H9 (cell line): Measurements from ENCODE around the gene ARRB1. TPM values are rescaled to one million over a fixed set of nuclear protein-coding genes. Genes with fewer than 3 reads are reported as not detected.

Experiments
- DNase-seq: peaks from one replicate; pipeline ENCODE4 v3.0.0-alpha.2; 2017
- H2AFZ ChIP-seq: one replicate; pipeline ENCODE4 v1.6.1; 2013; ENCODE audit warnings: mild to moderate bottlenecking, low read length, control low read depth, moderate library complexity
- H2AK5ac ChIP-seq: 2 replicates; pipeline ENCODE4 v1.6.1; 2013; ENCODE audit warnings: low read length, control low read depth, mixed read lengths; ENCODE audit not compliant: insufficient read length
- H2BK120ac ChIP-seq: one replicate; pipeline ENCODE4 v1.6.1; 2013; ENCODE audit warnings: low read depth, mild to moderate bottlenecking, low read length, control low read depth, inconsistent platforms; ENCODE audit not compliant: poor library complexity, severe bottlenecking
- H2BK12ac ChIP-seq: 2 replicates; pipeline ENCODE4 v1.6.1; 2013; ENCODE audit warnings: low read length, control low read depth, mixed read lengths, low read depth; ENCODE audit not compliant: insufficient read length
- H2BK15ac ChIP-seq: 2 replicates; pipeline ENCODE4 v1.6.1; 2013; ENCODE audit warnings: low read depth, low read length, control low read depth
- H2BK20ac ChIP-seq: one replicate; pipeline ENCODE4 v1.6.1; 2013; ENCODE audit warnings: low read depth, mild to moderate bottlenecking, low read length, control low read depth, inconsistent platforms; ENCODE audit not compliant: poor library complexity, severe bottlenecking
- H2BK5ac ChIP-seq: 2 replicates; pipeline ENCODE4 v1.6.1; 2013; ENCODE audit warnings: low read length, control low read depth, mixed read lengths; ENCODE audit not compliant: insufficient read length
- H3K14ac ChIP-seq: 2 replicates; pipeline ENCODE4 v1.6.1; 2013; ENCODE audit warnings: low read length, control low read depth; ENCODE audit not compliant: insufficient read depth
- H3K18ac ChIP-seq: 2 replicates; pipeline ENCODE4 v1.6.1; 2013; ENCODE audit warnings: low read depth, mild to moderate bottlenecking, mixed read lengths, low read length, control low read depth; ENCODE audit not compliant: insufficient read length
- H3K23ac ChIP-seq: 2 replicates; pipeline ENCODE4 v1.6.1; 2013; ENCODE audit warnings: low read length, control low read depth, mixed read lengths, low read depth; ENCODE audit not compliant: insufficient read length
- H3K23me2 ChIP-seq: 2 replicates; pipeline ENCODE4 v1.6.1; 2013; ENCODE audit warnings: low read depth, mild to moderate bottlenecking, mixed read lengths, low read length, control low read depth; ENCODE audit not compliant: insufficient read length, poor library complexity, severe bottlenecking
- H3K27ac ChIP-seq: 2 replicates; pipeline ENCODE4 v1.5.1; 2013; ENCODE audit warnings: low read length, control low read depth, mixed read lengths, low read depth; ENCODE audit not compliant: insufficient read length
- H3K27me3 ChIP-seq: 2 replicates; pipeline ENCODE4 v1.6.1; 2013; ENCODE audit warnings: low read length, control low read depth, inconsistent platforms; ENCODE audit not compliant: insufficient read depth
- H3K4ac ChIP-seq: 2 replicates; pipeline ENCODE4 v1.6.1; 2013; ENCODE audit warnings: low read depth, mild to moderate bottlenecking, control low read depth, inconsistent platforms, low read length, moderate library complexity
- H3K4me1 ChIP-seq: 2 replicates; pipeline ENCODE4 v1.6.1; 2013; ENCODE audit warnings: low read length, control low read depth, inconsistent platforms; ENCODE audit not compliant: insufficient read depth
- H3K4me2 ChIP-seq: 2 replicates; pipeline ENCODE4 v1.6.1; 2013; ENCODE audit warnings: low read length, control low read depth, mixed read lengths; ENCODE audit not compliant: insufficient read length, insufficient read depth
- H3K56ac ChIP-seq: 2 replicates; pipeline ENCODE4 v1.6.1; 2013; ENCODE audit warnings: low read depth, mild to moderate bottlenecking, mixed read lengths, low read length, control low read depth; ENCODE audit not compliant: insufficient read length
- H3K79me1 ChIP-seq: 2 replicates; pipeline ENCODE4 v1.6.1; 2013; ENCODE audit warnings: low read depth, mild to moderate bottlenecking, moderate library complexity, low read length, control low read depth, inconsistent platforms; ENCODE audit not compliant: insufficient read depth, poor library complexity, severe bottlenecking
- H3K79me2 ChIP-seq: 2 replicates; pipeline ENCODE4 v1.6.1; 2013; ENCODE audit warnings: low read length, control low read depth, inconsistent platforms; ENCODE audit not compliant: insufficient read depth
- H3K9ac ChIP-seq: 2 replicates; pipeline ENCODE4 v1.6.1; 2013; ENCODE audit warnings: low read length, control low read depth, mixed read lengths; ENCODE audit not compliant: insufficient read length; ENCODE audit errors: extremely low read depth
- H3K9me3 ChIP-seq: one replicate; pipeline ENCODE4 v1.6.1; 2013; ENCODE audit warnings: low read depth, low read length, inconsistent platforms; ENCODE audit not compliant: control insufficient read depth
- H3T11ph ChIP-seq: one replicate; pipeline ENCODE4 v1.6.1; 2013; ENCODE audit warnings: mild to moderate bottlenecking, low read length, control low read depth, inconsistent platforms
- H4K20me1 ChIP-seq: one replicate; pipeline ENCODE4 v1.6.1; 2013; ENCODE audit not compliant: control insufficient read depth, insufficient read length, insufficient read depth
- H4K5ac ChIP-seq: 2 replicates; pipeline ENCODE4 v1.6.1; 2013; ENCODE audit warnings: low read depth, mild to moderate bottlenecking, mixed read lengths, low read length, control low read depth; ENCODE audit not compliant: insufficient read length
- H4K8ac ChIP-seq: replicated peaks from 2 replicates; pipeline ENCODE4 v1.6.1; 2013; ENCODE audit warnings: low read length, control low read depth, mixed read lengths, low read depth; ENCODE audit not compliant: insufficient read length
- H4K91ac ChIP-seq: 2 replicates; pipeline ENCODE4 v1.6.1; 2013; ENCODE audit warnings: low read depth, mild to moderate bottlenecking, moderate library complexity, mixed read lengths, low read length, control low read depth; ENCODE audit not compliant: insufficient read length
- H3K27ac Mint-ChIP-seq, 3 experiments: 2 replicates in 2 of 3; 3 replicates in 1 of 3; pipeline ENCODE4 v1.8.0; 2020 to 2021; ENCODE audit warnings: mixed read lengths in 3 of 3, mild to moderate bottlenecking in 1 of 3, moderate library complexity in 1 of 3
- H3K27me3 Mint-ChIP-seq: 2 replicates; pipeline ENCODE4 v1.8.0; 2021; ENCODE audit warnings: low read depth, mild to moderate bottlenecking, moderate library complexity, mixed read lengths
- H3K36me3 Mint-ChIP-seq, 3 experiments: 2 replicates in 2 of 3; 3 replicates in 1 of 3; pipeline ENCODE4 v1.8.0; 2020 to 2021; ENCODE audit warnings: low read depth in 3 of 3, mixed read lengths in 3 of 3; ENCODE audit not compliant: insufficient read depth in 1 of 3
- H3K4me1 Mint-ChIP-seq, 2 experiments: 2 replicates each; pipeline ENCODE4 v1.8.0; 2020; ENCODE audit warnings: mixed read lengths in 2 of 2
- H3K4me3 Mint-ChIP-seq, 2 experiments: 2 replicates in 1 of 2; 3 replicates in 1 of 2; pipeline ENCODE4 v1.8.0; 2020 to 2021; ENCODE audit warnings: mild to moderate bottlenecking in 2 of 2, mixed read lengths in 2 of 2, moderate library complexity in 1 of 2
- H3K9me3 Mint-ChIP-seq, 2 experiments: 2 replicates in 1 of 2; 3 replicates in 1 of 2; pipeline ENCODE4 v1.8.0; 2020; ENCODE audit warnings: mild to moderate bottlenecking in 2 of 2, mixed read lengths in 2 of 2, moderate library complexity in 1 of 2
- CTCF ChIP-seq: fragments of 200-600 bp; sonication (generic); conservative IDR thresholded peaks from 3 replicates; pipeline ENCODE4 v1.8.0; 2021; ENCODE audit warnings: antibody characterized with exemption, mild to moderate bottlenecking
- WGBS: extraction: QIAGEN DNeasy Blood & Tissue Kit; methylation state at CpG from one replicate; pipeline ENCODE4 v1.1.7; 2013; ENCODE audit warnings: missing lambda C conversion rate, low lambda C conversion rate, mixed read lengths; ENCODE audit not compliant: insufficient read length; ENCODE audit errors: extremely low coverage; 5-methylcytosine and 5-hydroxymethylcytosine counted together
- total RNA-seq: library from RNA; stranded (reverse); gene quantifications from 2 replicates; pipeline ENCODE4 v1.2.1, GENCODE V29; 2021

ARRB1 gene
- total RNA-seq, 1 experiment from 2014 or later: 20.6 TPM

DNA sequence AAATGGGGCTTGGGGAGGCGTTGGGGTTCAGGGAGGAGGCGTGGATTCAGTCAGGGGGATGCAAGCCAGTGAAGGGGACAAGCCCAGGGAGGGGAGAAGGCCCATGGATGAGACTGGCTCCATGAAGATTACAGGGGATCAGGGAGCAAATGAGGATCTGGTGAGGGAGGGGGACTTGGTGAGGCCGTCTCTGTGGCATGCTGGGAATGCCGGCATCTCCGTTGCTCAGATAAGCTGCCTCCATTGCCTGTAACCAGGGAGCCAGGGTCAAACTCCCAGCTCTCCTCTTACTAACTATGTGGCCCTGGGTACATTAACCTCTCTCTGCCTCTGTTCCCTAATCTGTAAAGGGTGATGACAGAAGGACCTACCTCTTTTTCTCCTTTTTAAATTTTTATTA is 72.2 kb downstream of the ARRB1 start:
- H3K4me3 Mint-ChIP-seq: no peak overlapping the region
- no peak overlapping the region for H3K18ac ChIP-seq
- H2BK20ac ChIP-seq: no peak overlapping the region
- H2AK5ac ChIP-seq: no peak overlapping the region
- no peaks in the 10 kb centered on the region for H3K9me3 ChIP-seq
- no peak overlapping the region for H3T11ph ChIP-seq
- H3K9me3 Mint-ChIP-seq: no peaks in the 10 kb centered on the region; a peak in 1 of 5 replicates
- H4K91ac ChIP-seq: no peak overlapping the region
- no peak overlapping the region for H3K23ac ChIP-seq
- H2BK12ac ChIP-seq: no peak overlapping the region
- H3K56ac ChIP-seq: no peak overlapping the region
- H3K4ac ChIP-seq: no peak overlapping the region
- H4K5ac ChIP-seq: no peak overlapping the region
- H4K8ac ChIP-seq: no peak overlapping the region
- H3K27me3 ChIP-seq: no peaks in the 10 kb centered on the region
- H3K27ac Mint-ChIP-seq: no peak overlapping the region
- H3K4me1 Mint-ChIP-seq: peaks cover 19 to 22% of the 10 kb centered on the region in 2 experiments
- no peak overlapping the region for H3K14ac ChIP-seq
- no peaks in the 10 kb centered on the region for H4K20me1 ChIP-seq
- H2BK120ac ChIP-seq: no peak overlapping the region
- no peak overlapping the region for H2AFZ ChIP-seq
- no CpG with 5 or more reads among the region's 5 CpGs for WGBS
- H2BK5ac ChIP-seq: no peak overlapping the region
- no peak overlapping the region for H3K9ac ChIP-seq
- DNase-seq: peak; percentile 27
- no peak for TF ChIP-seq CTCF
- H2BK15ac ChIP-seq: no peak overlapping the region
- H3K23me2 ChIP-seq: no peaks in the 10 kb centered on the region
- H3K27me3 Mint-ChIP-seq: no peaks in the 10 kb centered on the region
- H3K27ac ChIP-seq: no peak overlapping the region
- no peaks in the 10 kb centered on the region for H3K4me1 ChIP-seq
- no peak overlapping the region for H3K4me2 ChIP-seq
- no peaks in the 10 kb centered on the region for H3K79me1 ChIP-seq
- peaks cover 0 to 16% (median 2%) of the 10 kb centered on the region in 3 experiments; a peak in 2 of 7 replicates for H3K36me3 Mint-ChIP-seq
- no peaks in the 10 kb centered on the region for H3K79me2 ChIP-seq
